ENCODE measurements around the gene TMEM82. TPM values are rescaled to one million over a fixed set of nuclear protein-coding genes. Genes with fewer than 3 reads are reported as not detected.
"Not testable (repeated sequence)": the region's sequence is repeated elsewhere in the genome, so short reads cannot be mapped to it uniquely, and the experiment has no call there.

Gene TMEM82
- total RNA-seq, 1 experiment from 2014 or later, result not detected

DNA sequence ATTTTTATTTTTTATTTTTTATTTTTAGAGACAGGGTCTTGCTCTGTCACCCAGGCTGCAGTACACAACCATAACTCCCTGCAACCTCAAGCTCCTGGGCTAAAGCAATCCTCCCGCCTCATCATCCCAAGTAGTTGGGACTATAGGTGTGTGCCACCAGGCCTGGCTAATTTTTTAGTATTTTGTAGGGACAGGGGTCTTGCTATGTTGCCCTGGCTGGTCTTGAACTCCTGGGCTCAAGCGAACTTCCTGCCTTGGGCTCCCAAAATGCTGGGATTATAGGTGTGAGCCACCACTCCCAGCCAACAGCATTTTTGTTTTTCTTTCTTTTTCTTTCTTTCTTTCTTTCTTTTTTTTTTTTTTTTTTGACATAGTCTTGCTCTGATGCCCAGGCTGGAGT is 44.1 kb upstream of the TMEM82 start:
- H3K27ac ChIP-seq (ENCODE audit: low read depth, low read length, poor library complexity, severe bottlenecking), result no peak overlapping the region
- CTCF ChIA-PET, result no interaction called here
- no peaks in the 10 kb centered on the region for H3K36me3 ChIP-seq (ENCODE audit: insufficient read depth, low read length, poor library complexity, severe bottlenecking)
- DNase-seq (ENCODE audit: low spot score), result no peak
- H3K27me3 ChIP-seq (replicated peaks; ENCODE audit: insufficient read depth, low read depth, low read length, poor library complexity), result no peaks in the 10 kb centered on the region
- H3K9me3 ChIP-seq (ENCODE audit: low read depth, low read length, poor library complexity, severe bottlenecking), result no peaks in the 10 kb centered on the region
- peaks cover 3% of the 10 kb centered on the region for H3K4me1 ChIP-seq (ENCODE audit: insufficient read depth, low read length, poor library complexity, severe bottlenecking)
- TF ChIP-seq EZH2 (IDR thresholded peaks at IDR 0.05; ENCODE audit: borderline replicate concordance, low read depth, low read length, poor library complexity, severe bottlenecking), result no peak
- TF ChIP-seq CTCF (conservative IDR thresholded peaks at IDR 0.05; ENCODE audit: low read depth, low read length), result no peak
- intact Hi-C loops (cut with micrococcal nuclease; ENCODE audit: unreplicated experiment), result no loop called here
- H3K4me3 ChIP-seq (ENCODE audit: low read depth, low read length, poor library complexity, severe bottlenecking), result no peak overlapping the region
- BruUV-seq (replicated peaks), result no TSS peak
- POLR2A ChIA-PET (ENCODE audit: low non-redundant PET), result no interaction called here

- H3K27ac ChIP-seq (ENCODE audit: low read depth, low read length, poor library complexity, severe bottlenecking); H3K4me3 ChIP-seq (ENCODE audit: low read depth, low read length, poor library complexity, severe bottlenecking); POLR2A ChIA-PET (ENCODE audit: low non-redundant PET); H3K9me3 ChIP-seq (ENCODE audit: low read depth, low read length, poor library complexity, severe bottlenecking); CTCF ChIA-PET; H3K27me3 ChIP-seq (replicated peaks; ENCODE audit: insufficient read depth, low read depth, low read length, poor library complexity); intact Hi-C loops (cut with micrococcal nuclease; ENCODE audit: unreplicated experiment); BruUV-seq (replicated peaks); H3K36me3 ChIP-seq (ENCODE audit: insufficient read depth, low read length, poor library complexity, severe bottlenecking); DNase-seq (ENCODE audit: low spot score); H3K4me1 ChIP-seq (ENCODE audit: insufficient read depth, low read length, poor library complexity, severe bottlenecking): not testable (repeated sequence)
Observed at GRCh38 chr1:15699321-15699720, 43.0 kb upstream of the TMEM82 start.

- H3K4me3 ChIP-seq (ENCODE audit: low read depth, low read length, poor library complexity, severe bottlenecking), result no peak overlapping the region
- no peaks in the 10 kb centered on the region for H3K27me3 ChIP-seq (replicated peaks; ENCODE audit: insufficient read depth, low read depth, low read length, poor library complexity)
- no peak for TF ChIP-seq EZH2 (IDR thresholded peaks at IDR 0.05; ENCODE audit: borderline replicate concordance, low read depth, low read length, poor library complexity, severe bottlenecking)
- TF ChIP-seq CTCF (conservative IDR thresholded peaks at IDR 0.05; ENCODE audit: low read depth, low read length), result no peak
- CTCF ChIA-PET, result no interaction called here
- H3K4me1 ChIP-seq (ENCODE audit: insufficient read depth, low read length, poor library complexity, severe bottlenecking), result peaks cover 10% of the 10 kb centered on the region
- no peaks in the 10 kb centered on the region for H3K9me3 ChIP-seq (ENCODE audit: low read depth, low read length, poor library complexity, severe bottlenecking)
- intact Hi-C loops (cut with micrococcal nuclease; ENCODE audit: unreplicated experiment), result no loop called here
- no peak overlapping the region for H3K27ac ChIP-seq (ENCODE audit: low read depth, low read length, poor library complexity, severe bottlenecking)
- no peak for DNase-seq (ENCODE audit: low spot score)
- POLR2A ChIA-PET (ENCODE audit: low non-redundant PET), result no interaction called here
- no peaks in the 10 kb centered on the region for H3K36me3 ChIP-seq (ENCODE audit: insufficient read depth, low read length, poor library complexity, severe bottlenecking)
- BruUV-seq (replicated peaks), result no TSS peak
Observed at GRCh38 chr1:15700508-15700907, 41.8 kb upstream of the TMEM82 start.

GRCh38 chr1:15701784-15702183 is 40.5 kb upstream of the TMEM82 start:
- TF ChIP-seq EZH2 (IDR thresholded peaks at IDR 0.05; ENCODE audit: borderline replicate concordance, low read depth, low read length, poor library complexity, severe bottlenecking) (no peak), CTCF (conservative IDR thresholded peaks at IDR 0.05; ENCODE audit: low read depth, low read length) (no peak)
- Histone ChIP-seq H3K9me3 (ENCODE audit: low read depth, low read length, poor library complexity, severe bottlenecking) (no peaks in the 10 kb centered on the region), H3K27ac (ENCODE audit: low read depth, low read length, poor library complexity, severe bottlenecking) (no peak overlapping the region), H3K27me3 (replicated peaks; ENCODE audit: insufficient read depth, low read depth, low read length, poor library complexity) (no peaks in the 10 kb centered on the region), H3K36me3 (ENCODE audit: insufficient read depth, low read length, poor library complexity, severe bottlenecking) (no peaks in the 10 kb centered on the region), H3K4me1 (ENCODE audit: insufficient read depth, low read length, poor library complexity, severe bottlenecking) (peaks cover 10% of the 10 kb centered on the region), H3K4me3 (ENCODE audit: low read depth, low read length, poor library complexity, severe bottlenecking) (no peak overlapping the region)
- ChIA-PET POLR2A (ENCODE audit: low non-redundant PET) (no interaction called here), CTCF (interaction anchor here (0.7 kb wide), 1 partner anchor 1468 kb away, joined by 6 read pairs; no protein-coding TSS in a partner anchor)
- no peak for DNase-seq (ENCODE audit: low spot score)
- BruUV-seq (replicated peaks), result no TSS peak
- intact Hi-C loops (cut with micrococcal nuclease; ENCODE audit: unreplicated experiment), result no loop called here

Measured in A673 (cell line).